PC-3 (cell line): ENCODE data around the gene TECPR2. TPM values are rescaled to one million over a fixed set of nuclear protein-coding genes. Genes with fewer than 3 reads are reported as not detected.

Source experiments
- ATAC-seq: fragments of 200-7000 bp; cut with Tn5 transposase; 2 replicates; pipeline ENCODE4 v1.9.1; 2020; ENCODE audit warnings: mild to moderate bottlenecking, moderate library complexity
- BruUV-seq: library from RNA; stranded (reverse); fragments of 400-500 nt; replicated peaks from 2 replicates; lab custom pipeline; 2021; lab: Mats Ljungman, UMichigan
- CTCF ChIA-PET: fragments of 300-600 bp; sonication (Branson Sonifier 250); formaldehyde crosslinking; loops from one replicate; lab custom pipeline; 2022; ENCODE audit warnings: antibody characterized with exemption; lab: Charles Lee
- POLR2A ChIA-PET: fragments of 300-600 bp; sonication (Branson Sonifier 250); formaldehyde crosslinking; loops from one replicate; lab custom pipeline; 2022; ENCODE audit warnings: antibody characterized with exemption; ENCODE audit not compliant: unreplicated experiment; lab: Charles Lee
- DNase-seq: peaks from one replicate; pipeline ENCODE4 v3.0.0-alpha.2; 2015
- H2AFZ ChIP-seq: fragments of 300-600 bp; sonication (generic); 2 replicates; pipeline ENCODE4 v1.6.0; 2016; ENCODE audit warnings: antibody characterized with exemption, low read length
- H3F3A ChIP-seq: fragments of 300-600 bp; sonication (generic); one replicate; pipeline ENCODE4 v1.6.0; 2017; ENCODE audit warnings: antibody characterized with exemption, low read length, control low read depth, mild to moderate bottlenecking; ENCODE audit not compliant: unreplicated experiment
- H3K27ac ChIP-seq: fragments of 300-600 bp; sonication (generic); 2 replicates; pipeline ENCODE4 v1.5.1; 2016; ENCODE audit warnings: mild to moderate bottlenecking, low read length
- H3K27me3 ChIP-seq: fragments of 300-600 bp; sonication (generic); 2 replicates; pipeline ENCODE4 v1.6.1; 2016; ENCODE audit warnings: low read length, mixed read lengths
- H3K36me3 ChIP-seq: fragments of 300-600 bp; sonication (generic); 2 replicates; pipeline ENCODE4 v1.6.1; 2016; ENCODE audit warnings: low read depth, mixed run types, low read length, mixed read lengths
- H3K4me1 ChIP-seq: fragments of 300-600 bp; sonication (generic); 2 replicates; pipeline ENCODE4 v1.5.1; 2016; ENCODE audit warnings: low read length; ENCODE audit not compliant: insufficient read depth
- H3K4me2 ChIP-seq: fragments of 300-600 bp; sonication (generic); 2 replicates; pipeline ENCODE4 v1.6.0; 2016; ENCODE audit warnings: low read length
- H3K4me3 ChIP-seq: fragments of 300-600 bp; sonication (generic); 2 replicates; pipeline ENCODE4 v1.5.1; 2016; ENCODE audit warnings: mild to moderate bottlenecking, low read length, mixed read lengths
- H3K79me2 ChIP-seq: fragments of 300-600 bp; sonication (generic); 2 replicates; pipeline ENCODE4 v1.6.1; 2017; ENCODE audit warnings: low read length, mixed read lengths
- H3K9ac ChIP-seq: fragments of 300-600 bp; sonication (generic); 2 replicates; pipeline ENCODE4 v1.6.0; 2016; ENCODE audit warnings: mild to moderate bottlenecking, low read length
- H3K9me2 ChIP-seq: fragments of 300-600 bp; sonication (generic); replicated peaks from 2 replicates; pipeline ENCODE4 v1.6.1; 2016; ENCODE audit warnings: mixed run types, low read length, mixed read lengths
- H3K9me3 ChIP-seq: fragments of 300-600 bp; sonication (generic); 2 replicates; pipeline ENCODE4 v1.6.1; 2016; ENCODE audit warnings: low read length, mixed read lengths
- H4K20me1 ChIP-seq: fragments of 300-600 bp; sonication (generic); 2 replicates; pipeline ENCODE4 v1.6.1; 2016; ENCODE audit warnings: low read length, mixed read lengths
- CTCF ChIP-seq: fragments of 300-600 bp; sonication (generic); conservative IDR thresholded peaks from 2 replicates; pipeline ENCODE4 v1.5.1; 2017; ENCODE audit warnings: antibody characterized with exemption, low read depth, mild to moderate bottlenecking, low read length
- EZH2 ChIP-seq: fragments of 300-600 bp; sonication (generic); IDR thresholded peaks from one replicate; pipeline ENCODE4 v1.6.1; 2017; ENCODE audit warnings: antibody characterized with exemption, mild to moderate bottlenecking, low read length; ENCODE audit not compliant: unreplicated experiment
- EZH2phosphoT487 ChIP-seq: fragments of 300-600 bp; sonication (generic); IDR thresholded peaks from 2 replicates; pipeline ENCODE4 v1.6.1; 2018; ENCODE audit warnings: mild to moderate bottlenecking, antibody characterized with exemption, low read length, borderline replicate concordance
- intact Hi-C: fragments of 100-400 bp; cut with micrococcal nuclease; formaldehyde crosslinking; loops from 2 replicates; pipeline ENCODE4 v1.9.0; 2023
- total RNA-seq: library from RNA; depleted of rRNA; stranded (reverse); fragments of >200 nt; gene quantifications from 2 replicates; pipeline ENCODE4 v1.2.3, GENCODE V29; 2014

TECPR2 gene
- total RNA-seq, 1 experiment from 2014 or later = 15.7 TPM

- TF ChIP-seq CTCF (no peak), EZH2phosphoT487 (no peak), EZH2 (no peak)
- no peak overlapping the region for H3K4me2 ChIP-seq
- TSS peak; percentile 14 for BruUV-seq
- H3K4me3 ChIP-seq = no peak overlapping the region
- H3K79me2 ChIP-seq = no peaks in the 10 kb centered on the region
- H3K27ac ChIP-seq = peak overlapping the region; percentile 45
- intact Hi-C loops = no loop called here
- H3K9ac ChIP-seq = no peak overlapping the region
- H3K9me3 ChIP-seq = no peaks in the 10 kb centered on the region
- no peaks in the 10 kb centered on the region for H3K36me3 ChIP-seq
- peaks cover 31% of the 10 kb centered on the region for H3K4me1 ChIP-seq
- CTCF ChIA-PET = interaction anchor here (0.6 to 0.8 kb wide), 2 partner anchors 49 to 208 kb away, joined by 3 to 4 read pairs; no protein-coding TSS in a partner anchor
- ATAC-seq = peak; percentile 30
- no peaks in the 10 kb centered on the region for H3F3A ChIP-seq
- no peaks in the 10 kb centered on the region for H3K9me2 ChIP-seq
- POLR2A ChIA-PET = interaction anchor here (0.6 kb wide), 1 partner anchor 124 kb away, joined by 3 read pairs; no protein-coding TSS in a partner anchor
- peak; percentile 41 for DNase-seq
- H2AFZ ChIP-seq = peak overlapping the region; percentile 27; the same call in 1 of the 2 replicates
- no peaks in the 10 kb centered on the region for H4K20me1 ChIP-seq
- no peaks in the 10 kb centered on the region for H3K27me3 ChIP-seq
These were observed 168.2 kb downstream of the TECPR2 start for GRCh38 chr14:102530828-102531478.

GRCh38 chr14:102532204-102532658 is 169.5 kb downstream of the TECPR2 start:
- ATAC-seq = peak; percentile 14; the same call in 1 of the 2 replicates

More at GRCh38 chr14:102532204-102532658, 169.5 kb downstream of the TECPR2 start:
- Histone ChIP-seq H3K27me3 (no peaks in the 10 kb centered on the region), H3F3A (no peaks in the 10 kb centered on the region), H3K9me2 (no peaks in the 10 kb centered on the region), H3K9me3 (no peaks in the 10 kb centered on the region), H2AFZ (peak overlapping the region; percentile 18; the same call in 1 of the 2 replicates), H3K9ac (no peak overlapping the region), H3K36me3 (no peaks in the 10 kb centered on the region), H3K79me2 (no peaks in the 10 kb centered on the region), H3K4me3 (no peak overlapping the region), H3K4me1 (peaks cover 19% of the 10 kb centered on the region), H4K20me1 (no peaks in the 10 kb centered on the region), H3K4me2 (no peak overlapping the region), H3K27ac (0 out of 2 replicates have a peak overlapping the region, but pooled peaks have one; percentile 0)
- BruUV-seq = no TSS peak
- peak; percentile 68 for DNase-seq
- ChIA-PET POLR2A (interaction anchor here (0.7 kb wide), 1 partner anchor 64 kb away, joined by 4 read pairs; no protein-coding TSS in a partner anchor), CTCF (no interaction called here)
- intact Hi-C loops = no loop called here
- TF ChIP-seq EZH2phosphoT487 (no peak), EZH2 (no peak), CTCF (no peak)
